ENCODE measurements around the gene CMTM2.

The CMTM2 gene, protein sequence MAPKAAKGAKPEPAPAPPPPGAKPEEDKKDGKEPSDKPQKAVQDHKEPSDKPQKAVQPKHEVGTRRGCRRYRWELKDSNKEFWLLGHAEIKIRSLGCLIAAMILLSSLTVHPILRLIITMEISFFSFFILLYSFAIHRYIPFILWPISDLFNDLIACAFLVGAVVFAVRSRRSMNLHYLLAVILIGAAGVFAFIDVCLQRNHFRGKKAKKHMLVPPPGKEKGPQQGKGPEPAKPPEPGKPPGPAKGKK

GRCh38 chr16:66578651-66579531, at the start of gene CMTM2:
TSS of gene CMTM2 (plus strand) at chr16:66579463. CDS start at chr16:66579608, 145 bp downstream.
- H3K9ac ChIP-seq (ENCODE audit: insufficient read length, low read depth), result no peak within 1 kb of the TSS
- no peak within 1 kb of the TSS for H3K4me3 ChIP-seq (ENCODE audit: insufficient read length, low read depth)
- TF ChIP-seq YY1 (IDR thresholded peaks at IDR 0.05; ENCODE audit: insufficient read depth, insufficient read length), result no peak
- H3K27me3 ChIP-seq (ENCODE audit: insufficient read depth, insufficient read length), result no peaks in the 10 kb centered on the region
- H3K9me3 ChIP-seq (ENCODE audit: insufficient read depth, low read length), result no peaks in the 10 kb centered on the region
- H3K36me3 ChIP-seq (ENCODE audit: insufficient read depth, insufficient read length, low read length), result no peaks in the 10 kb centered on the region
- H3K4me1 ChIP-seq (ENCODE audit: insufficient read depth, insufficient read length), result peaks cover 10% of the 10 kb centered on the region
- DNase-seq (ENCODE audit: low read depth, low spot score), result no peak

- H3K9ac ChIP-seq (ENCODE audit: insufficient read length, low read depth), result no peak overlapping the region
- H3K36me3 ChIP-seq (ENCODE audit: insufficient read depth, insufficient read length, low read length), result peaks cover 22% of the 10 kb centered on the region
- no peaks in the 10 kb centered on the region for H3K9me3 ChIP-seq (ENCODE audit: insufficient read depth, low read length)
- no peaks in the 10 kb centered on the region for H3K4me1 ChIP-seq (ENCODE audit: insufficient read depth, insufficient read length)
- H3K4me3 ChIP-seq (ENCODE audit: insufficient read length, low read depth), result no peak overlapping the region
- H3K27me3 ChIP-seq (ENCODE audit: insufficient read depth, insufficient read length), result no peaks in the 10 kb centered on the region
- TF ChIP-seq YY1 (IDR thresholded peaks at IDR 0.05; ENCODE audit: insufficient read depth, insufficient read length) (no peak), ZNF274 (IDR thresholded peaks at IDR 0.05; ENCODE audit: low read depth, low read length) (no peak), SUZ12 (IDR thresholded peaks at IDR 0.05; ENCODE audit: extremely low read depth, insufficient read depth, insufficient read length) (no peak)
- no peak for DNase-seq (ENCODE audit: low read depth, low spot score)
Observed at GRCh38 chr16:66529475-66529874, 49.8 kb upstream of the CMTM2 start.

DNA sequence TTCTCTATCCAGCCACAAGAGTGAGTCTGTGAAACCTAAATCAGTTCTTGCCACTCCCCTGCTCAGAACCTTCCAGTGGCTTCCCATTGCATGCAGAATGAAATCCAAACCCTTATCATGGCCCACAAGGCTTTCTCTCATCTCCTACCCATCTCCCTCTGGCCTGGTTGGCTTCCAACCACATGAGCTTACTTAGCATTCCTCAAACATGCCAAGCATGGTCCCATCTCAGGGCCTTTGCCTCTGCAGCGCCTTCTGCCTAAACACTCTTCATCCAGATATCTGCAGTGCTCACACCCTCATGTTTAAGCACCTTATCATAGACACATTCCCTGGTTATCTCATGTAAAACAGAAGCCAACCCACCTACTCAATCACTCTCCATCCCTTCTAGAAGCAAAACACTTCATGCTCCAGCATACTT, 44.9 kb upstream of the CMTM2 start:
- no peak overlapping the region for H3K4me3 ChIP-seq (ENCODE audit: insufficient read length, low read depth)
- H3K4me1 ChIP-seq (ENCODE audit: insufficient read depth, insufficient read length), result no peaks in the 10 kb centered on the region
- TF ChIP-seq SUZ12 (IDR thresholded peaks at IDR 0.05; ENCODE audit: extremely low read depth, insufficient read depth, insufficient read length), result no peak
- TF ChIP-seq ZNF274 (IDR thresholded peaks at IDR 0.05; ENCODE audit: low read depth, low read length), result no peak
- TF ChIP-seq YY1 (IDR thresholded peaks at IDR 0.05; ENCODE audit: insufficient read depth, insufficient read length), result no peak
- H3K9ac ChIP-seq (ENCODE audit: insufficient read length, low read depth), result no peak overlapping the region
- H3K9me3 ChIP-seq (ENCODE audit: insufficient read depth, low read length), result no peaks in the 10 kb centered on the region
- H3K27me3 ChIP-seq (ENCODE audit: insufficient read depth, insufficient read length), result no peaks in the 10 kb centered on the region
- peaks cover 13% of the 10 kb centered on the region for H3K36me3 ChIP-seq (ENCODE audit: insufficient read depth, insufficient read length, low read length)
- no peak for DNase-seq (ENCODE audit: low read depth, low spot score)

GRCh38 chr16:66536525-66536924, 42.7 kb upstream of the CMTM2 start:
- Histone ChIP-seq H3K4me1 (ENCODE audit: insufficient read depth, insufficient read length) (no peaks in the 10 kb centered on the region), H3K36me3 (ENCODE audit: insufficient read depth, insufficient read length, low read length) (no peaks in the 10 kb centered on the region), H3K4me3 (ENCODE audit: insufficient read length, low read depth) (no peak overlapping the region), H3K27me3 (ENCODE audit: insufficient read depth, insufficient read length) (no peaks in the 10 kb centered on the region), H3K9me3 (ENCODE audit: insufficient read depth, low read length) (no peaks in the 10 kb centered on the region), H3K9ac (ENCODE audit: insufficient read length, low read depth) (no peak overlapping the region)
- no peak for DNase-seq (ENCODE audit: low read depth, low spot score)
- TF ChIP-seq SUZ12 (IDR thresholded peaks at IDR 0.05; ENCODE audit: extremely low read depth, insufficient read depth, insufficient read length), result no peak
- TF ChIP-seq YY1 (IDR thresholded peaks at IDR 0.05; ENCODE audit: insufficient read depth, insufficient read length), result no peak

DNA sequence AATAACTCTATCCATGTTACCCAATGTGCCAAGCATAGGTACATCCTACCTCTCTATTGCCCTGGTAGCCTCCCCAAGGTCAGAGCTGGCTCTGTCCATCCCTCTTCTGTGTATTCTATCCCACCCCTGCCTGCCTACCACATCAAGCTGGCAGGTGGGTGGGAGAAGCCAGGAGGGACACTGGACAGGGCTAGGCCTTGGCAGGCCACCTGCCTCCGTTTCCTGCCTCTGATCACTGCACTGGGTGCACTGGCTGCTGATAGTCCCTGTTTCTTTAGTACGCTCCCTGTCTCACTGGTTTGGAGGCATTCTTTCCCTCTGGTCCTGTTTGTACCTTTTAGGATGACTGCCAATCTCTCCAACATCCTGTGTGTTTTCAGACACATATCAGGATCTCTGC, 42.0 kb upstream of the CMTM2 start:
- Histone ChIP-seq H3K9me3 (ENCODE audit: insufficient read depth, low read length) (no peaks in the 10 kb centered on the region), H3K4me1 (ENCODE audit: insufficient read depth, insufficient read length) (no peaks in the 10 kb centered on the region), H3K36me3 (ENCODE audit: insufficient read depth, insufficient read length, low read length) (no peaks in the 10 kb centered on the region), H3K27me3 (ENCODE audit: insufficient read depth, insufficient read length) (no peaks in the 10 kb centered on the region), H3K4me3 (ENCODE audit: insufficient read length, low read depth) (no peak overlapping the region), H3K9ac (ENCODE audit: insufficient read length, low read depth) (no peak overlapping the region)
- no peak for DNase-seq (ENCODE audit: low read depth, low spot score)
- TF ChIP-seq SUZ12 (IDR thresholded peaks at IDR 0.05; ENCODE audit: extremely low read depth, insufficient read depth, insufficient read length) (no peak), ZNF274 (IDR thresholded peaks at IDR 0.05; ENCODE audit: low read depth, low read length) (no peak), YY1 (IDR thresholded peaks at IDR 0.05; ENCODE audit: insufficient read depth, insufficient read length) (no peak)

GRCh38 chr16:66538910-66539309, 40.4 kb upstream of the CMTM2 start:
- Histone ChIP-seq H3K9me3 (ENCODE audit: insufficient read depth, low read length) (no peaks in the 10 kb centered on the region), H3K36me3 (ENCODE audit: insufficient read depth, insufficient read length, low read length) (no peaks in the 10 kb centered on the region), H3K27me3 (ENCODE audit: insufficient read depth, insufficient read length) (no peaks in the 10 kb centered on the region), H3K4me3 (ENCODE audit: insufficient read length, low read depth) (no peak overlapping the region), H3K4me1 (ENCODE audit: insufficient read depth, insufficient read length) (no peaks in the 10 kb centered on the region), H3K9ac (ENCODE audit: insufficient read length, low read depth) (no peak overlapping the region)
- no peak for DNase-seq (ENCODE audit: low read depth, low spot score)
- no peak for TF ChIP-seq YY1 (IDR thresholded peaks at IDR 0.05; ENCODE audit: insufficient read depth, insufficient read length)
- no peak for TF ChIP-seq SUZ12 (IDR thresholded peaks at IDR 0.05; ENCODE audit: extremely low read depth, insufficient read depth, insufficient read length)
- TF ChIP-seq ZNF274 (IDR thresholded peaks at IDR 0.05; ENCODE audit: low read depth, low read length), result no peak

- no peaks in the 10 kb centered on the region for H3K9me3 ChIP-seq (ENCODE audit: insufficient read depth, low read length)
- no peaks in the 10 kb centered on the region for H3K36me3 ChIP-seq (ENCODE audit: insufficient read depth, insufficient read length, low read length)
- no peaks in the 10 kb centered on the region for H3K4me1 ChIP-seq (ENCODE audit: insufficient read depth, insufficient read length)
- no peak overlapping the region for H3K9ac ChIP-seq (ENCODE audit: insufficient read length, low read depth)
- H3K4me3 ChIP-seq (ENCODE audit: insufficient read length, low read depth), result no peak overlapping the region
- H3K27me3 ChIP-seq (ENCODE audit: insufficient read depth, insufficient read length), result no peaks in the 10 kb centered on the region
- no peak for DNase-seq (ENCODE audit: low read depth, low spot score)
- TF ChIP-seq YY1 (IDR thresholded peaks at IDR 0.05; ENCODE audit: insufficient read depth, insufficient read length) (no peak), SUZ12 (IDR thresholded peaks at IDR 0.05; ENCODE audit: extremely low read depth, insufficient read depth, insufficient read length) (no peak)
Observed at GRCh38 chr16:66539623-66540469, 39.4 kb upstream of the CMTM2 start.
